SJCRH30 (cell line): Measurements from ENCODE around the gene BORCS5. TPM values are rescaled to one million over a fixed set of nuclear protein-coding genes. Genes with fewer than 3 reads are reported as not detected.

Experiments
- DNase-seq, 2 experiments: peaks; one replicate each; pipeline ENCODE4 v3.0.0-alpha.2; 2015 to 2020
- H3K27ac ChIP-seq: fragments of 250-450 bp; sonication (Bioruptor Pico); 2 replicates; pipeline ENCODE4 v1.5.1; 2020; ENCODE audit warnings: mild to moderate bottlenecking, moderate library complexity
- H3K27me3 ChIP-seq: fragments of 250-450 bp; sonication (Bioruptor Pico); 2 replicates; pipeline ENCODE4 v1.5.1; 2020; ENCODE audit warnings: mild to moderate bottlenecking, moderate library complexity
- H3K36me3 ChIP-seq: fragments of 250-450 bp; sonication (Bioruptor Pico); 2 replicates; pipeline ENCODE4 v1.5.1; 2020; ENCODE audit warnings: mild to moderate bottlenecking, moderate library complexity
- H3K4me1 ChIP-seq: fragments of 250-450 bp; sonication (Bioruptor Pico); 2 replicates; pipeline ENCODE4 v1.5.1; 2020; ENCODE audit warnings: mild to moderate bottlenecking, moderate library complexity
- H3K4me3 ChIP-seq: fragments of 250-450 bp; sonication (Bioruptor Pico); 2 replicates; pipeline ENCODE4 v1.5.1; 2020; ENCODE audit warnings: mild to moderate bottlenecking, moderate library complexity
- H3K9me3 ChIP-seq: fragments of 250-450 bp; sonication (Bioruptor Pico); replicated peaks from 2 replicates; pipeline ENCODE4 v1.5.1; 2020; ENCODE audit warnings: mild to moderate bottlenecking, moderate library complexity
- total RNA-seq: library from RNA; depleted of rRNA; stranded (reverse); fragments of >200 nt; shearing (Covaris generic); gene quantifications from 2 replicates; pipeline ENCODE4 v1.2.3, GENCODE V29; 2014

The BORCS5 gene
- total RNA-seq, 1 experiment from 2014 or later: 5.2 TPM

DNA sequence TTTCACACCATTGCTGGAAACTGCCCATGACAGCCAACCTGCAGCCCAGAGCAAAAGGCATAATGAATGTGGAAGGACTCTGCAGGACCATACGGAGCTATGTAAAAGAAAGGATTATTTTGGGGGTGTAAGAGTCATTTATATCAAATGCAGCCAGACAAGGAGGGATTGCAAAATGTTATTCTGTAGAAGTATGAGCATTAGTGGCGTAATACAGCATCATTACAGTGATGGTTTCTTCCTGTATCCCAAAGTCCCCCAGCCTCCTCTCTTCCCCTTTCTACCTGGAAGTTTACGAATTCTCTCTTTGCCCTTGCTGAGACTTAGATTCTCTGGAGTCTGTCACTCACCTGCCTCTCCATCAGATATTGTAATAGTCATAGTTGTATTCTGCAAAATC, 89.9 kb downstream of the BORCS5 start:
- Histone ChIP-seq H3K9me3 (no peaks in the 10 kb centered on the region), H3K4me3 (no peak overlapping the region), H3K4me1 (no peaks in the 10 kb centered on the region), H3K36me3 (no peaks in the 10 kb centered on the region), H3K27ac (no peak overlapping the region), H3K27me3 (no peaks in the 10 kb centered on the region)
- DNase-seq: no peak

DNA sequence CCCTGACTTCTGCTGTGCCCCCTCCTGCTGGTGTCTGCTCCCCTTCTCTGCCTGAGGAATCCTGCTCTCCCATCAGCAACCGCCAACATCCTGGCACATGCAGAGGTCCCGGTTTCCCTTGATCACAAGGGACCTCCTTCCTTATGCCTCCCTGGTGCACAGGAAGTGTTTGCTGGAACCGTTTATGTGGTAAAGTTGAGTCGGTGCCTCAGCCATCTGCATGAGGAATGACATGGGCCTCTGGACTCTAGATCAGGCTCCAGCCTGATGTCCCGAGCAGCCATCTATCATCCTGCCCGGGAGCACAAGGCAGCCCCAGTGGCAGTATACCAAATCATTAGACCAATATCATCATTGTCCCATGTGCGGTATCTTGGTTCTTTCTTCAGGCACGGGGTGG, 90.4 kb downstream of the BORCS5 start:
- Histone ChIP-seq H3K4me1 (no peaks in the 10 kb centered on the region), H3K27me3 (no peaks in the 10 kb centered on the region), H3K9me3 (no peaks in the 10 kb centered on the region), H3K4me3 (no peak overlapping the region), H3K27ac (no peak overlapping the region), H3K36me3 (no peaks in the 10 kb centered on the region)
- no peak for DNase-seq

GRCh38 chr12:12447837-12448236, 91.0 kb downstream of the BORCS5 start:
- no peaks in the 10 kb centered on the region for H3K9me3 ChIP-seq
- no peaks in the 10 kb centered on the region for H3K36me3 ChIP-seq
- no peaks in the 10 kb centered on the region for H3K27me3 ChIP-seq
- no peak overlapping the region for H3K4me3 ChIP-seq
- H3K27ac ChIP-seq: no peak overlapping the region
- no peak for DNase-seq
- no peaks in the 10 kb centered on the region for H3K4me1 ChIP-seq

DNA sequence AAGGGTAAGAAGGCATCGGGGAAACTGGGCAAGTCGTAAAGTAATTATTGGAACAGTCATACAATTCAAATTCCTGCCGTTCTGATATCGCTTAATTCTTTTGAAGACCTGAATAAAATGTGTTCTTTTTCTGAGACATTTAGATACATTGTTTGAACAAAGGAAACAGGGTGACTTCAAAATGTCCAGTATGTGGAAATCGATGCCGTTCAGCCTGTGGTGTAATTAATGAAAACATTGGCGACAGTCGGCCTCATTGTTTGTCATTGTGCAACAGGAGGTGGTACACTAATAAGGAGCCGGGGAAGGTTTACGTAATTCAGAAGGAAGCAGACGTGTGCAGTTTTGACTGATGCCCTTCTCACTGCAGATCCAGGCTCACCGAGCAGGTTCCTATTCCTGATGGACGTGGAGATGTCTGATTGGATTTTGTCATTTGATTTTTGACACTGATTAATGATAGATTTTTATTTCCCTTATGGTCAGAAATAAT, 92.7 kb downstream of the BORCS5 start:
- DNase-seq: no peak
- no peak overlapping the region for H3K4me3 ChIP-seq

DNA sequence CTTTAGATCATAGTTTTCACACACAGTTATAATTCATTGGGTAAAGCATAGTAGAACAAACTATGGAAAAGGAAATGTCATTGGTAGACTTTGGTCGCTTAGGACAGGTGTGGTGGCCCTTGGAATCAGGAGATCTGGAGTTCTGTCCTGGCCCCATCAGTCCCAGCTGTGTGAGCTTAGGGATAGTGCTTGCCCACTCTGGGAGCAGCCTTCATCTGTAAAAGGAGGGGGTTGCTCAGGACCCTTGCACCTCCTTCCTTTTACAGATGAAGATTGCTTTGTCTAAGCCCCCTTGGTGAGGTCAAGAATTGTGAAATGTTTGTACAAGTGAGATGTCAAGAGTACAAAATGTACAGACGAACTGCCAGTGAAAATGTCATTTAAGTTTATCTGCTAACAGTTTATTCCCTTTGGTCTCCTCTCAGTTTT, 93.2 kb downstream of the BORCS5 start:
- Histone ChIP-seq H3K4me1 (no peaks in the 10 kb centered on the region), H3K27me3 (no peaks in the 10 kb centered on the region), H3K9me3 (no peaks in the 10 kb centered on the region), H3K36me3 (no peaks in the 10 kb centered on the region), H3K4me3 (no peak overlapping the region), H3K27ac (no peak overlapping the region)
- no peak for DNase-seq

More for the DNA sequence above, 92.7 kb downstream of the BORCS5 start:
- H3K27ac ChIP-seq: no peak overlapping the region
- H3K4me1 ChIP-seq: no peaks in the 10 kb centered on the region
- H3K9me3 ChIP-seq: no peaks in the 10 kb centered on the region
- H3K36me3 ChIP-seq: no peaks in the 10 kb centered on the region
- H3K27me3 ChIP-seq: no peaks in the 10 kb centered on the region

DNA sequence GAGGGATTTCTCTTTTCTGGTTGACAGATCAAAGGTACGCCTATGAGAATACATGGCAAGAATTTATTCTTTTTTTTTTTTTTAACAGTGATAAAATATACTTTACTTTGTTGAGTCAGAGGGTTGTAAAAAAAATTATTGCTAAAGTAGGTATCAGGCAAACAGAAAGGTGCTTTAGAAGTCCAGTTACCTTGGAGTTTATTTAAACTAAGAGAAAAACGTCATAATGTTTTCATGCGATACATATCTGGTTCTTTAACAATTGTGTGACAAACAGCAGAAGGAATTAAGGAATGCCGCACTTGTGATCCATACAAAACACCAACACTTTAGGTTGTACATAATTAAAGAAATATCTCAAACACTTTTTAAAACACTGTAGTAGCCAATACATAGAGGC, 94.2 kb downstream of the BORCS5 start:
- Histone ChIP-seq H3K27me3 (no peaks in the 10 kb centered on the region), H3K4me1 (no peaks in the 10 kb centered on the region), H3K9me3 (no peaks in the 10 kb centered on the region), H3K36me3 (no peaks in the 10 kb centered on the region), H3K4me3 (no peak overlapping the region), H3K27ac (no peak overlapping the region)
- no peak for DNase-seq

GRCh38 chr12:12452326-12452902, 95.5 kb downstream of the BORCS5 start:
- Histone ChIP-seq H3K27me3 (no peaks in the 10 kb centered on the region), H3K36me3 (no peaks in the 10 kb centered on the region), H3K4me1 (no peaks in the 10 kb centered on the region), H3K9me3 (no peaks in the 10 kb centered on the region), H3K27ac (no peak overlapping the region), H3K4me3 (no peak overlapping the region)
- DNase-seq: no peak

DNA sequence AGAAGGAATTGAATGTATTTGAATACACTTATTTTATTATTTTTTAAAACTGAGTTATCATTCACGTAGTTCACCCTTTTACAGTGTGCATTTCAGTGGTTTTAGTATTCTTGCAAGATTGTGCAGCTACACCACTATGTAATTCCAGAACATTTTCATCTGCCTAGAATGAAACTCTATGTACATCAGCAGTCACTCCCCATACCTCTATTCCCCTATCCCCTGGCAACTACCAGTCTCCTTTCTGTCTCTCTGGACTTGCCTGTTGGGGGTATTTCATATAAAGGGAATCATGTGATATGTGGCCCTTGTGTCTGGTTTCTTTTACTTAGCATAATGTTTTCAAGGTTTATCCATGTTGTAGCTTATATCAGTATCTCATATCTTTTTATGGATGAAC, 96.8 kb downstream of the BORCS5 start:
- DNase-seq: no peak
- Histone ChIP-seq H3K36me3 (no peaks in the 10 kb centered on the region), H3K4me3 (no peak overlapping the region), H3K4me1 (no peaks in the 10 kb centered on the region), H3K27me3 (no peaks in the 10 kb centered on the region), H3K9me3 (no peaks in the 10 kb centered on the region), H3K27ac (no peak overlapping the region)

DNA sequence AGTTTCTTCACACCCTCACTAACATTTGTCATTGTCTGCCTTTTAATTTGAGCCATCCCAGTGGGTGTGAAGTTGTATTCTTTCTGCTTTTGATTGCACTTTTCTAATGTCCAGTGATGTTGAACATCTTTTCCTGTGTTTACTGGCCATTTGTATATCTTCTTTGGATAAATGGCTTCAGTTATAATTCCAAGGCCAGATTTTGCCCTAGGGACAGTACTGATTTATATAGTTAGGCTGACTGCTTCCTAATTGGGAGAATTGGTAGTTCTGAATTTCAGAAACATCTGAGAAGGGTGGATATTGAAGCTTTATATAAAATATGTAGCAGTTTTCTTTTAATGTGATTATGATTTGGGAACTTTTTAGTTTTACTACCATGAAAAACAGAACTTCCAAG, 97.4 kb downstream of the BORCS5 start:
- DNase-seq: no peak
- Histone ChIP-seq H3K27ac (no peak overlapping the region), H3K4me3 (no peak overlapping the region), H3K9me3 (no peaks in the 10 kb centered on the region), H3K27me3 (no peaks in the 10 kb centered on the region), H3K36me3 (no peaks in the 10 kb centered on the region), H3K4me1 (no peaks in the 10 kb centered on the region)

DNA sequence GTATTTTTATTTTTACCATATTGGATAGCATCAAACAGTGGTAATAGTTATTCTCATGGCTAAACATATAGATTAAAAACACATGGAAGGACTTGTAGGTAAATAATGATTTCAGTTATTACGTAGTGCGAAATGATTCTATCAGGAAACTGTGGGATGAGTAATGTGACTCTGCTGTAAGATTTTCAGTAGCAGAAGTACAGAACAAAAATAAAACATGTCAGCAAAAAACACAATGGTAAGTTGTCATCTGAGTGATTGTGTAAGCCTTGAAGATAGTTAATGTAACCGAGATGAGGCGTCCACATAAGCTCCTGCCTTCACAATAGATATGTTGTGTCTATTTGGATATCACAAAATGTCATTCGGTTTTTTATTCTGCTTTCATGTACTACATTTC, 99.8 kb downstream of the BORCS5 start:
- H3K27me3 ChIP-seq: no peaks in the 10 kb centered on the region
- H3K9me3 ChIP-seq: no peaks in the 10 kb centered on the region
- no peaks in the 10 kb centered on the region for H3K4me1 ChIP-seq
- DNase-seq: no peak
- no peak overlapping the region for H3K4me3 ChIP-seq
- no peak overlapping the region for H3K27ac ChIP-seq
- no peaks in the 10 kb centered on the region for H3K36me3 ChIP-seq

DNA sequence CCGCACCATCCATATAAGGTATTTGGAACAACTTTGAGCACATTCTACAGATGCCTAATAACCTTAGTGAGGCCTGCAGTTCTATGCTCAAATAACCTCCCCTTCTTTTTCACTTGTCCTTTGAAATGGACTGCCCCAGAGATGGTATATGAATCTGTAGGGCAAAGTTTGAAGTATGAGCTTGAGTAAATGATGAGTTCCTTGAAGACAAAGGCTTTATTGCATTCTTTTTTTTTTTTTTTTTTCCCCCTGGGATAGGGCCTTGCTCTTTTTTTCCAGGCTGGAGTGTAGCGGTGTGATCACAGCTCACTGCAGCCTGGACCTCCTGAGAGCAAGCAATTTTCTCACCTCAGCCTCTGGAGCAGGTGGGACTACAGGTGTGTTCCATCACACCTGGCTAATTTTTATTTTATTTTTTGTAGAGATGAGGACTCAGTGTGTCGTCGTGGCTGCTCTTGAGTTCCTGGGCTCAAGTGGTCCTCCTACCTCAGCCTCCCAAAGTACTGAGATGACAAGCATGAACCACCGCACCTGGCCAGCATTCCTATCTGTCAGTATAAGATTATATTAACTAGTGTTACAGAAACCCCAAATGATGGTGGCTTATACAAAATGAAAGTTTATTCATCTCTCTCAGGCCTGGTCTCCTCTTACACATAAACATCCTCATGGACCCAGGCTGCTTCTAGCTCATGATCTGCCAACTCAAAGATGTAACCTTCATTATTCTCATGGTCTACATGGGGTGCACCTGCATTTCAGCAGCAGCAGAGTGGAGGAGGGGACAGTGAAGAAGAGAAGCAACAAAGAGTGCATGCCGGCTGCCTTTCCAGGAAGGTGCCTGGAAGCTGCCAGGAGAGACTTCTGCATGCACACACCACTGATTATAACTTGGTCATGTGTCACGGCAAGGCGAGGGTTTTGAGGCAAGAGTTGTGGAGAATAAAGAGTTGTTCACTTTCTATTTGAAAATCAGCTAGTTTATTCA, 104.4 kb downstream of the BORCS5 start:
- Histone ChIP-seq H3K27me3 (no peaks in the 10 kb centered on the region), H3K27ac (no peak overlapping the region), H3K4me3 (no peak overlapping the region), H3K9me3 (no peaks in the 10 kb centered on the region), H3K36me3 (no peaks in the 10 kb centered on the region), H3K4me1 (no peaks in the 10 kb centered on the region)
- DNase-seq: no peak

GRCh38 chr12:12461923-12462315, 105.0 kb downstream of the BORCS5 start:
- no peaks in the 10 kb centered on the region for H3K27me3 ChIP-seq
- DNase-seq: no peak
- no peaks in the 10 kb centered on the region for H3K4me1 ChIP-seq
- H3K9me3 ChIP-seq: no peaks in the 10 kb centered on the region
- no peak overlapping the region for H3K27ac ChIP-seq
- H3K36me3 ChIP-seq: no peaks in the 10 kb centered on the region
- H3K4me3 ChIP-seq: no peak overlapping the region

- Histone ChIP-seq H3K4me3 (no peak overlapping the region), H3K27ac (no peak overlapping the region), H3K27me3 (no peaks in the 10 kb centered on the region), H3K36me3 (no peaks in the 10 kb centered on the region), H3K4me1 (no peaks in the 10 kb centered on the region), H3K9me3 (no peaks in the 10 kb centered on the region; the same call in 1 of the 2 replicates)
- DNase-seq: no peak
Measured at GRCh38 chr12:12465522-12465921, 108.6 kb downstream of the BORCS5 start.

- Histone ChIP-seq H3K4me1 (no peaks in the 10 kb centered on the region), H3K27ac (no peak overlapping the region), H3K36me3 (no peaks in the 10 kb centered on the region), H3K9me3 (no peaks in the 10 kb centered on the region; the same call in 1 of the 2 replicates), H3K4me3 (no peak overlapping the region), H3K27me3 (no peaks in the 10 kb centered on the region)
- DNase-seq: no peak
Measured at GRCh38 chr12:12466157-12466556, 109.3 kb downstream of the BORCS5 start.

DNA sequence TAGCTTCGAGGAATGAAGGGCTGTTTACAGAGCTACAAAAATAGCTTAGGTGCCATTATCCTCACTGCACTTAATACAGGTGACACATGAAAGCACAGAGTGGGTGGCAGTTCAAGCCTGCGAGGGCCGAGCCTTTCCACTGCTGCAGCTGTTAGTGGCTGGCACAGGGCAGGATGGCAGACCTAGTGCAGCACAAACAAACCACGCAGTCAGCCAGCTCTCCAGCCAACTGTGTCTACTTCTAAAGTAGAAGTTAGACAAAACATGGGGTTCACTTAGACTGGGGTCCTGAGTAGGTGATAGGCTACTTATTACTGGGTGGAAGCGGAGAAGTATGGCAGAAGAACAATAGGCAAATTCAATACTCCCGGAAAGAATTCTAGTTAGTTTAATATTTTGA, 110.4 kb downstream of the BORCS5 start:
- Histone ChIP-seq H3K9me3 (no peaks in the 10 kb centered on the region; the same call in 1 of the 2 replicates), H3K27ac (no peak overlapping the region), H3K27me3 (no peaks in the 10 kb centered on the region), H3K36me3 (no peaks in the 10 kb centered on the region), H3K4me1 (no peaks in the 10 kb centered on the region), H3K4me3 (no peak overlapping the region)
- no peak for DNase-seq
